GM19395 (cell line): Measurements from ENCODE around the gene TRMT61A.
"Not testable (repeated sequence)": the region's sequence is repeated elsewhere in the genome, so short reads cannot be mapped to it uniquely, and the experiment has no call there.

Source experiments
- ATAC-seq: cut with Tn5 transposase; IDR thresholded peaks from one replicate; pipeline ENCODE4 v1.9.1; 2021; ENCODE audit warnings: mild to moderate bottlenecking, moderate library complexity; ENCODE audit not compliant: unreplicated experiment

The TRMT61A gene

DNA sequence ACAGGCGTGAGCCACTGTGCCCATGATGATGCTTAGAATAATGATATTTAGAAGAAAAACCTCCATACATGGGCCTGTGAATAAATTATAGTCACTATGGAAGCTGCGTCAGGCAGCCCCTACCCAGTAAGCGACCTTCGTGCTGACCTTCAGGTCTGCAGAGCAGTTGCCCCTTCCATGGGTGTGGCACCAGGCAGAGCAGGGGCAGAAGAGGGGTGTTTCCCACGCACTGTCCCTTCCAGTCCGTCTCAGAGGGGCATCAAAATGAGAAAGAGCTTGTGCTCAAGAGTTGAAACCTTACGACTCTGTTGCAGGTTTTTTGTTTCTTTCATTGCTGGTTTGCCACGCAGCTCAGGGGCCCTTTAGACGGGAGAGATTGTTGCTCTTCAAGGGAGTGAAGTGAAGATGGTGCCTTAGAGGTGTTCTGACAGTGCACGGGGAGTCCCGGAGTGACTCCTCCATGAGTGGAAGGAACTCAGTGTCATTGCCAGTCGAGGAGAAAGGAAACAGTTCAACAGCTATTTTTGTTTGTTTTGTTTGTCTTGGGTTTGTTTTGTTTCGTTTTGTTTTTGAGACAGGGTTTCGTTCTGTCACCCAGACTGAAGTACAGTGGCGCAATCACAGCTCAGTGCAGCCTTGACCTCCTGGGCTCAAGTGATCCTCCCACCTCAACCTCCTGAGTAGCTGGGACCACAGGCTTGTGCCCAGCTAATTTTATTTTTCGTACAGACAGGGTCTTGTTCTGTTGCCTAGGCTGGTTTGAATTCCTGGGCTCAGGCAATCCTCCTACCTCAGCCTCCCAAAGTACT, 20.3 kb upstream of the TRMT61A start:
- no peak for ATAC-seq

DNA sequence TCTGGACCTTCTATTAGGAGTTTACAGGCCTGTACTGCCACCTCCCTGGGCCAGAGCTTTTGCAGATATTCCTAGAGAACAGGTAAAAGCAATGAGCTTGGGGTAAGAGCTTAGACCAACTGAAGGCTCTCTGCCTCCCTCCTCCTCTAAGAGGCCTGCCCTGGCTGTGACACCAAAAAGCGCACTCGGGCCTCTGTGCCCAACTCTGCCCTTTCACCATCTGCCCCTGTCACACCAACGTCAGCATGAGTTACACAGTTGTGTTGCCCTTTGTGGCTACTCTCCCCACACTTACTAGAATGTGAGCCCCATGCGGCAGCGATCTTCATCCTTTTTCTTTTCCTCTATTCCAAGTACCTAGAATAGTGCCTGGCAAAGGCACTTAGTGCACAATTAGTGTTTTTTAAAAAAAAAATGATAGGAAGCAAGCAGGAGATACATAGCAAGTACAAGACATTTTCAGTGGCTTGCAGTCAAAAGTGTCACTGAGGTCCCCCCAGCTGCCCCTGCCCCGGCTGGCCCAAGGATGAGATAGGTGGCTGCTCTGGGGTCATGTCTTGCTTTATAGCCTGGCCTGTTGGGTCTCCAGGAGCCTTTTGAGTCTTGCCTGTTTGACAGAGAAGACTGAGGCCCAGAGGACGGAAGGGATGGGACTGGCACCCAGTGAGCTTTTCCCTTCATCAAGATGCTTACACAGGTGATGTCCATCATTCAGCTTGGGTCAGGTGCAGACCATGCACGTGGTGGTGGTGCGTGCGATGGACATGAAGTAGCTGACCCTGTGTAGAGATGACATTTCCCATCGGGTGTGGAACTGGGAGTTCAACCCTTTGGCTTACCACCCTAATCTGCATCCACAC, 18.9 kb upstream of the TRMT61A start:
- ATAC-seq, result no peak

DNA sequence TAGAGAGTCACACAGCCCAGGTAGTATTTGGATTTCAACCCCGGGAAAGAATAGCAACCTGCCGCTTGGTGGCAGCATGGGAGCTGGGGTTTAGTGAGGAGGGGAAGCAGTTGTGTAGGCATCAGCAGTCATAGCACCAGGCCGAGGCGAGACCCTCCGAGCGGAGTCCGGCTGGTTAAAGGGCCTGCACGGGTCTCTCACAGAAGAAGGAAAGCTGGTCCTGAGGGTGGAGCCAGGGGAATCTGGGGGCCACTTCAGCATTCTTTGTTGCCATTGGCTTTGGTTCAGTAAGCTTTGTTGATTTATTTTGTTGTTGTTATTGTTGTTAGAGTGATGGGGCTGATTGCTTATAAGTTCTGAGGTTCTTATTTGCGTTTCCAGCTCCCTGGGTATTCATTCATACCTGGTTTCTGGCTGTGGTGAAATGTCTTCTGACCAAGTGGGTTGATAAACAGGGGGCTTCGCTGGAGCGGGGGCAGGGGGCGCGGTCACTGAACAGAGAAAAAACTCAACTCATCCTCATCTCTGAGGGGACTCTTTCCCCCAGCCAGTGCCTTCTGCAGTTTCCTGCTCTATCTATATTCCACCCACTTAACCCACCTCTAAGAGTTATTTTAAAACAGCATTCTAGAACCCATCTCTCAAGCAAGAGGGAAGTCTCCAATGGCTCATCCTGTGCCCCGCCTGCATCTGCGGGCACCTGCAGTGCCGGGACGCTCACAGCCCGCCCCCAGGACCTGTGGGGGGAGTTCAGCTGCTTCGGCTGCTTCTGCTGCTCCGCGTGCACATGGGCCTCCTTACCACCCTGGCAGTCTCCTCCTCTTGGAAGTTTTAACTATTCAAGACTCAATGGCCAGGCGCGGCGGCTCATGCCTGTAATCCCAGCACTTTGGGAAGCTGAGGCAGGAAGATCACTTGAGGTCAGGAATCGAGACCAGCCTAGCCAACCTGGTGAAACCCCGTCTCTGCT, 18.0 kb upstream of the TRMT61A start:
- no peak for ATAC-seq

DNA sequence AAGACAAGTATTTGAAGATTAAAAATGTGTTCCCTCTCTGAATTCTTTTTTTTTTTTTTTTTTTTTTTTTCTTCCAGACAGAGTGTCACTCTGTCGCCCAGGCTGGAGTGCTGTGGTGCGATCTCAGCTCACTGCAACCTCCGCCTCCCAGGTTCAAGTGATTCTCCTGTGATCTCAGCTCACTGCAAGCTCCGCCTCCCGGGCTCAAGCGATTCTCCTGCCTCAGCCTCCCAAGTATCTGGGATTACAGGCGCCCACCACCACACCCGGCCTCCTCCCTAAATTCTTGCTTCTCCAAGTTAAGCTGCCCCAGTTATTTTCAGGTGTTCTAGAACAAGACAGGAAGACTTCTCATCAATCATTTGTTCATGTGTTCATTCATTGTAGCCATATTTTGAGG, 16.8 kb upstream of the TRMT61A start:
- not testable (repeated sequence) for ATAC-seq

DNA sequence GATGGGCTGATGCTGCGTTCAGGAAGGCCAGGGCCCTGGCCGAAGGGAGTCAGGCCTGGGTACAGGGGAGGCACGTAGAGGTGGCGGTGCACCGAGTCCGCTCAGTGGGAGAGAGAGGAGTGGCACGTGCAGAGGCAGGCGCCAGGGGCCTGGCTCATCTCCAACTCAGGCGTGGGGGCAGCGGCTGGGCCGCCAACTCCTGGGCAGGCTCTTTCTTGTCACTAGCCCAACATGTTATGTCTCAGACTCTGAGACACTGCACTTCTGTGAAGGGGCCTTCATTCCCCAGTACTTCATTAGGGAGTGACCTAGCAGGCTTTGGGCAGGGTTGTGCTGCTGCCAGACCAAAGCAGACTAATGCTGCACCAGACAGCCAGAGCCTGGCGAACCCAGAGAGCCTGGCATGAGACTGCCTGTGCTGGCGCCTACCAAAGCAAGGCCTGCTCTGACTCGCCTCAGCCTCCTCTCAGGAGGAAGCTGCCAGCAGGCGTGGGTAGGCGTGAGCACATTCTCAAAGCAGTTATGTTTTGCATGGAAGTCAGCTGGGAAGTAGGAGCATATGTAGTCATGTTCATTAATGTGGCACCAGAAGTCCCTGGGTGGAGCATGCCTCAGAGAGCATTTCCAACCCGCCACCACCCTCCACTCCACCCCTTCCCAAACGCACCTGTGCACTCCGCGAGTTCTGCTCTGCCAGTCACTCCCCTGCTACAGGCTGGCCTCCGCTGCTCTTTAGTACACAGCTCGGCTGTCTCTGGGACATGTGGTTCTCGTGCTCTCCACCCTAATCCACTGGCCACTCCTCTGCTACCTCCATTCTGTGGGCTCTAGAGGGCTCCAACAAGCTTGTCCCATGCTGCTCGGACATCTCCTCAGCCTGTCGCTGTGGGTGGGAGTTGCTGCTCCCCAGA, 16.0 kb upstream of the TRMT61A start:
- no peak for ATAC-seq

DNA sequence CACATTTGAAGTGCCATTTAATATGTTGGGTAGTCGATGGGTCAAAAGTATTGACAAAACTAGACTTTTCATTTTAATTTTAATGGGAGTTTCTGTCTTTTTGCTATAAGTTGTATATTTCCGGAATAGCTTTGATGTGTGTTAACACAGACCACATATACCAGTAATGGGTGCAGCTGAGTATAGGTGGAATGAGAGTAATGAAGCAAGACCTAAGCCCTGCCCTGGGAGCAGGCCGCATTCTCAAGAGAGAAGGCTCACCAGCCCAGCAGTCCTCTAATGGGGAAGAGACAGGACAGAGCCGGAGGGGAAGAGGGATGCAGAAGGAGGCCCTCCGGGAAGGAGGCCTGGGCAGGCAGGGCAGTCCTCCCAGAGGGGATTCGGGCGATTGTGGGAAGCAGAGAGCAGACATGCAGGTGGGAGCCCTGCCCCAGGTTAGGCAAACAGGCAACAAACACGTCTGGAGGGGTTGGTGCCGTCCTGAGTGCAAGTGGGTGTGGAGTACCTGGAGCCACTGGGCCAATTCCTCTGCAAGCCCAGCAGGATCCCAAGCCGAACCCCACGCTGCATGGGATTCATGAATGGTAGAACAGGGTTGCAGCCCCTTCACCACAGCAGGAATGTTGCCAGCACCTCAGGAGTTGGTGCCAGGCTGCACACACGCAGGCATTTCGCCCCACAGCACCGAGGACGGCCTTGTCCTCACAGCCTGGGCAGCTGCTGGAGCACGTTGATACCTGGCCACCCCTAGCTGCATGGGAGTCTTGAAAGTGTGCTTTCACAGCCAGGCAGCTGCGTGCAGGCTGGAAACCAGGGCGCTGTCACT, 14.2 kb upstream of the TRMT61A start:
- no peak for ATAC-seq

DNA sequence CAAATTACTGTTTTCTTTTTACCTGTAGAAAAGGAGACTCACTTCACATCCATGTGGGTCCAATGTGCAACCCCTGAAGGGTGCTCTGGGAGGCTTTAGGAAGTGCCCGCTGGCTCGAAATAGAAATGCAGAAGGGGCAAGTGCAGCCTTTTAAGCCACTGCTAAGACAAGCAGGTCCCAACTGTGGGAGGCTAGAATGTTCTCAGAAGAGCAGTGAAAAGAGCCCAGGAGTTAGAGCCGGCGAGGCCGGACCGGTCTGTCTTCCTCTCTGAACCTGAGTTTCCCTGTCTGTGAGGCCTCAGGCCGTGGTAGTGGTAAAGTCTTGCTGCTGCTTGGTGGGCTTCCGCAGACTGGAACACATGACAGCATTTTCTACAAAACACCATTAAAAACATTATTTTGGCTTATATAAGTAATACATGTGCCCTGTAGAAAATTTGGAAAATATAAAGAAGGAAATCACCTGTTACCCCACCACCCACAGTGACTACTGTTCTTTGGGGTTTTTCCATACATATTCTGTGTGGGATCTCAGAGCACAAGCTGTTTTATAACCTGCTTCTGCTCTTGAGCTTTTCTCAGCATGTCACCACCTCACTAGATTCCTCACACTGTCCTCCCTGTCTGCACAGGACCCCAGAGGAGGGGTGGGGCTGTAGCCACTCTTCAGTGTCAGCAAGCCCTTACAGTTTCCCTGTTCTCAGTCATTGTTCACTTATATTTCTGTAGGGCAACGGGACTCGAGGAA, 12.4 kb upstream of the TRMT61A start:
- ATAC-seq, result no peak

DNA sequence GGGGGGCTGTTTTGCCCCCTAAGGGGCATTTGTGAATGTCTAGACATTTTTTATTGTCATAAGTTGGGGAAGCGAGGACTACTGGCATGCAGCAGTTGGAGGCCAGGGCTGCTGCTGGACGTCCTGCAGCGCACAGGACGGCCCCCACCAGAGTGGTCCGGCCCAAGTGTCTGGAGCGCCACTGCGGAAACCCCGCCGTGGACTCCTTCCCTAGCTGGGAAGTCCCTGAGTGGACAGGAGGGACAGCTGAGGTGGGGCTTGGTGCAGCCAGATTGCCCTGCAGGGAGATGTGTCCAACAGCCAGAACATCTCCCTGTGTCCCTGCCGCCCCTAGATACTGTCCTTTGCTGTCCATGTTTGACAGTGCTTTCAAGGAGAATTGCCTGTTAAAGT, 11.8 kb upstream of the TRMT61A start:
- ATAC-seq, result no peak

DNA sequence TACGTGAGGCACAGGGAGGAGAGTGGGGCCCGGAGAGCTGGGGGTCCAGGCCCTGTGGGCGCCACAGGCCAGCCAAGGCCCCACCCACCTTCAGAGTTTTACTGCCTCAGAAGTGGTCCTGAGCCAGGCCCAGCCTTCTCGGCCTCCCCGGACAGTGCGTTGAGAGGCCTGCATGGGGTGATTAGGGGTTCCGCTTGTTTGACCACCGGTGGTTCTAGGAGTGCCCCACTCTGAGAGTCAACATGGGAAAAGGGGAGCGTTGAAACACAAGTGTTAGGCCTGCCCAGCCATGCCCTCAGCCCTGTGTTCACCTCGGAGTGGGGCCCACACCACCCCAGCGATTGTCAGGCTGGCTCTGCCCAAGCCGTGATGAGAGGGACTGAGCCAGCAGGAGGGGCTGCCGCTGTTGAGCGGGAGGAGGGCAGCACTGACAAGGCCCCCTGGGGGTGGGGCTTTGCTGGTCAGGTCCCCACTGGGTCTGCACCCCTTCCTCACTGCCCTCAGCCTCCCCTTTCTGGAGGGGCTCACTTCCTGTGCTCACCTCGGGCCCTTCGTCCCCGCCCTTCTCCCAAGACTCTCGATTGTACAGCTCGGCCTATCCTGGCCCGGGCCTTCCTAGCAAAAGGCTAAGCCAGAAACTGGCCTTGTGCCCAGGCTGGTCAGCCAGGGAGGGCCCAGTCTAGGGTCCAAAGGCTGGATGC, 11.1 kb upstream of the TRMT61A start:
- ATAC-seq, result no peak

DNA sequence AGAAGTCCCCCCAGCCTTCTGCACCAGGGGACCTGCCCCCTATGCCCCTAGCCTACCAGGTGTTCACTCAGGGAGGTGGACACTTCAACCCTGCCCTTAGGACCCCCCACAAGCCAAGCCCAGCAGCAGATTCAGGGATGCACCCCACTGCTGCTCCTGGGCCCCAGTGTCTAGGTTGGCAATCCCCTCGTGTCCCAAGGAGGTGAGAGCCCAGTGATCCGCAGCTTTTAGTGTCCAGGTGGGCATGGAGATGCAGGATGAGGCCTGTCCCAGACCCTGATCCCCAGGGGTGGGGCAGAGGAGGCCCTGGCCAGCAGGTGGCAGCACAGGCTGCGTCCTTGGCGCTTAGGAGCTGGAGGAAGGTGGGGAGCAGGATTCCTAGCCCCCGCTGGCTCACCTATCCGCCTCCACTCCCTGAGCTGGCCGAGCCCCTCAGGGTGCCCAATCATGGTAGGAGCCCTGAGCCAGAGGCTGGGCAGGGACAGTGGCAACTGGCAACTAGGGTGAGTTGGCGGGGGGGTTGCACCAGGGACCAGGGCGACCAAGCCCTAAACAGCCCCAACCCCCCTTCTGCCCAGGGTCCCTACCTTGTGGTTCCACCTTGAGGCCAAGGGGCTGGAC, 10.5 kb upstream of the TRMT61A start:
- ATAC-seq, result no peak

DNA sequence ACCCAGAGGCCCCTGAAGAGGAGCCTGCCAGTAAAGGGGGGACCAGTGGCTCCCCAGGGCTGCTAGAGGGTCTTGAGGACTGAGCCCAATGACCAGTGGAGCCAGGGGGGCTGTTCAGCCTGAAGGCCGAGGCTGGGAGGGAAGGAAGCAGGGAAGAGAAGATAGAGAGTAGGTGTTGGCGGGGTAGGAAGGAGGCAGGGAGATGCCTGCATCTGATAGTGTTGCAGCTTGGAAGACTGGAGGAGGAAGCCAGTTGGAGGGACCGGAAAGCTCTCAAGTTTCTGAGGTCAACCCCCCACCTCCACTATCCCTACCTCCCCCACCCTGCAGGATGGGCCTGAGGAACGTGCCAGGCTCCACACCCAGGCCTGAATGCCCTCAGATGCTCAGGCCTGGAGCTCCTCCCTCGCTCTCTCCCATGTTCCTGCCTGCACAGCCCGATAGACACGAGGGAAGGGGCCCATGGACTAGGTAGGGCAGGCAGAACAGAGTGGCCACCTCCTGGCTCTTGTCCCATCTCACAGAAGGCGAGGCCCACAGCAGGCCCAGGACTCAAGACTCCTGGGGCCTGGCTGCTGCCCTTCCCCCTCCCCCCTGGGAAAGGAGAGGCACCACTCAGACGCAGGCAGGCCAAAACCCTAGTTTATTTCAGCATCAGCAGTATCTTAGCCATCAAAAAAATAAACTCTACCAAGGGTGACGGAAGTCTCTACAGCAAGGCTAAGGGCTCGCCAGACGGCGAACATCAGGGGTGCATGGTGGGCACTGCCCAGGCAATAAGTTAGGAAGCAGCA, 9.8 kb upstream of the TRMT61A start:
- no peak for ATAC-seq

DNA sequence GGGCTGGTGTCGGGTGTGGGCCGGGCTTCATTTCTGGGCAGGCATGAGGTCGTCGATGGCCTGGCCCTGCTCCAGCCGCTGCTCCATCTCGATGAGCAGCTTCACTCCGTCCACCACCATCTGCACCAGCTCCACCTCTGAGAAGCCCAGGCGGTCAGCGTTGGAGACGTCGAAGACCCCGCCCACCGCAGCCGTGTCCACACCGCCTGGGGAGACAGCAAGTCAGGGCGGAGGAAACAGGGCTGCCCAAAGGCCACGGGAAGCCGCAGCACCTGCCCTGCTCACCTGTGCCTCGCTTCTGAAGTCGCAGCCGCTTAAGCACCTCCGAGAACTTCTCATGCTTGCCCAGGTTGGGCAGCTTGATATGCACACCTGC, 9.2 kb upstream of the TRMT61A start:
- ATAC-seq, result no peak

DNA sequence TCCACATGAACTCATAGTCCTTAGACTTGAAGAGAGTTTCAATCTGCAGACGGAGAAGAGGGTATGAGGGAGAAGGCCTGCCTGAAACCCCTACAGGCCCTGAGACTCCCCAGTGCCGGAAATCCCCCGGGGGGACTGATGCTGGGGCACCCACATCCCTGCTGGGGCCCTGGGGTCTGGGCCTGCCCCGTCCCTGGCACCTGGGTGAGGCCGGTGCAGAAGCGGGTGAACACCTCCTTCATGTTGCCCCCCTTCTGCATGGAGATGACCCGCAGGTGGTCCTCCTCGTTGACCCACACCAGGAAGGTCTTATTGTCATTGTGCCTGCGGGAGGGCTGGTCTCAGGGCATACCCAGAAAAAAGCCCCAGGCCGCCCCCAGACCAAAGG, 8.7 kb upstream of the TRMT61A start:
- ATAC-seq, result no peak

DNA sequence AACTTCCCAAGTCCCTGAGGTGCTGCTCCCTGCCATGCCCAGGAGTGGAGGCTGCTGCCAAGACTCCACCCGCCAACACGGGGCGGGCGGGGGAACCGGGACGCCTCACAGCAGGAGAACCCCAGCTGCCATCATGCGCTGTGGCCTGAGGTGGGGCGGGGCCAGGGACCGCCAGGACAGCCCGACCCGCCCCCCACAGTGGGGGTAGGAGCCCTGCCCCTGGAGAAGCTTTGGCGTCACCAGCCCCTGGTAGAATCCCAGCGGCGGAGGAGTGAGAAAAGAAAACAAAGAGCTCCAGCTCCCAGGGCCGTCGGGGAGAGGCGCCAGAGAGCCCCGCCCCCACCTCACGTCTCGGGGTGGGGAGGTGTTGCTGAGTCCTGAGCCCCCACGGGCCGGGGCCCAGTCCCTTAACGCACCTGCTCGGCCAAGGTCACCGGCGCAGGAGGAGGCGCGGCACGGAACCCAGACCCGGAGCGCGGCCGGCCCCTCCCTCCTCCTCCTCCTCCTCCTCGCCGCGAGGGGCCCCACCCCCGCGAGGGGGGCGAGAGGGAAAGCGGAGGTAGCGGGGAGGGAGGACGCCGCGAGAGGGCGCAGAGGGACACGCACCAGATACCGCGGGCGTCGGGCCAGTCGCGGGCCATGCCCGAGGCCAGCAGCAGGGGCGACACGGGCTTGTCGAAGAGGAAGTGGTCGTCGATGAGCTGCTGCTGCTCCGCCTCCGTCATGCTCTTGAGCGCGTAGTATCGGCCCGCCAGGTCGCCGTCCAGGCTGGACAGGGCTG, 8.1 kb upstream of the TRMT61A start:
- no peak for ATAC-seq

DNA sequence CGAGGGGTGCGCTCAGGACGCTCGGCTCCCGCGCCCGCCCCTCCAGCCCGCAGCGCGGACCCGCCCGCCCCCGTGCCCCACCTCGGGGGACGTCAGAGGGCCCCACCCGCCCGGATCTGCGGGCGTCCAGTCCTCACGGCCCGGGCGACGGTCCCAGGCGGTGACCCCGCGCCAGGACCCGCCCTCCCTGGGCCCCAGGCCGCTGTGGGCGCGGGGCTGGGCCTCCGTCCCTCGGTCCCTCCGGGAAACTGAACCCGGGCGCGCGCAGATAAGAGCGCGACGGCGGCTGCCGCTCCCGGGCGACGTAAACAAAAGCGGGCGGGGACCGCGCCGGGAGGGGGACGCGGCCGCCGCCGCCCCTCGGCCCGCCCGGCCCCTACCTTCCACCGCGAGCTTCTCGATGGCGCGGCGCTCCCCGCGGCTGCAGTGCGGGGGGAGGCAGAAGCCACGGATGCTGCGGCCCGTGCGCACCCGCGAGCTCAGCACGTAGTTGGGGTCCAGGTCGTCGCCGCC, 7.5 kb upstream of the TRMT61A start:
- ATAC-seq, result no peak
